HEK293 (cell line): Measurements from ENCODE around the gene KCNG3.

ENCODE experiments used
- CTCF ChIP-seq: fragments of 450-650 bp; formaldehyde crosslinking; IDR thresholded peaks from 2 replicates; pipeline ENCODE4 v1.5.1; 2016; ENCODE audit warnings: missing biosample characterization, missing genetic modification characterization
- PRDM10 ChIP-seq: fragments of 450-650 bp; formaldehyde crosslinking; IDR thresholded peaks from 2 replicates; pipeline ENCODE4 v1.5.1; 2016; ENCODE audit warnings: missing biosample characterization, missing genetic modification characterization
- TSHZ1 ChIP-seq: fragments of 450-650 bp; formaldehyde crosslinking; IDR thresholded peaks from 2 replicates; pipeline ENCODE4 v1.5.1; 2016; ENCODE audit warnings: missing biosample characterization, missing genetic modification characterization, borderline replicate concordance
- ZNF248 ChIP-seq: fragments of 450-650 bp; formaldehyde crosslinking; IDR thresholded peaks from 2 replicates; pipeline ENCODE4 v1.5.1; 2017; ENCODE audit warnings: missing biosample characterization, missing genetic modification characterization

GRCh38 chr2:42503291-42503690, 9.5 kb upstream of the KCNG3 start:
- TF ChIP-seq CTCF (tag by site-specific recombination): no peak
- no peak for TF ChIP-seq PRDM10
- TF ChIP-seq TSHZ1 (tag by site-specific recombination): no peak
- TF ChIP-seq ZNF248 (tag by site-specific recombination): no peak
